Measurements from ENCODE around the gene CDK19.

DNA sequence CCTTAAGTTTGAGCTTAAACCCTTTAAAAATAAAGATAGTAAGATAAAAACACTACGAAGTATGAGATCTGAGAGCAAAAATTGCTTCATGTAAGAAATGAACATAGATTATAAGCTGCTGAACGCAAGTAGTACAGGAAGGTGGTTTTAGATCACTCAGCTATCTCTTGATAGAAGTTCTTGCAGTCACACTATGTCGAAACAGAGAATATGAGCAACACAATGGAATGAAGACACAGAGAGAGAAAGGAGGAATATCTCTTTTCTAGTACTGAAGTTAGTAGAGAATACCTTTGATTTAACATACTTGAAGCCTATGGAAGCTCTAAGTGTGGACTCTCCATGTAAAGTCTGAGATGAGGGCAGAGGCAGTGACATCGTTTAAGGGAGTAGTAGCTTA lies 162.7 kb downstream of the CDK19 start:
- TF ChIP-seq, protein P1, sequence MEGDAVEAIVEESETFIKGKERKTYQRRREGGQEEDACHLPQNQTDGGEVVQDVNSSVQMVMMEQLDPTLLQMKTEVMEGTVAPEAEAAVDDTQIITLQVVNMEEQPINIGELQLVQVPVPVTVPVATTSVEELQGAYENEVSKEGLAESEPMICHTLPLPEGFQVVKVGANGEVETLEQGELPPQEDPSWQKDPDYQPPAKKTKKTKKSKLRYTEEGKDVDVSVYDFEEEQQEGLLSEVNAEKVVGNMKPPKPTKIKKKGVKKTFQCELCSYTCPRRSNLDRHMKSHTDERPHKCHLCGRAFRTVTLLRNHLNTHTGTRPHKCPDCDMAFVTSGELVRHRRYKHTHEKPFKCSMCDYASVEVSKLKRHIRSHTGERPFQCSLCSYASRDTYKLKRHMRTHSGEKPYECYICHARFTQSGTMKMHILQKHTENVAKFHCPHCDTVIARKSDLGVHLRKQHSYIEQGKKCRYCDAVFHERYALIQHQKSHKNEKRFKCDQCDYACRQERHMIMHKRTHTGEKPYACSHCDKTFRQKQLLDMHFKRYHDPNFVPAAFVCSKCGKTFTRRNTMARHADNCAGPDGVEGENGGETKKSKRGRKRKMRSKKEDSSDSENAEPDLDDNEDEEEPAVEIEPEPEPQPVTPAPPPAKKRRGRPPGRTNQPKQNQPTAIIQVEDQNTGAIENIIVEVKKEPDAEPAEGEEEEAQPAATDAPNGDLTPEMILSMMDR (IDR thresholded peaks at IDR 0.05), result no peak
- TF ChIP-seq POLR2A (IDR thresholded peaks at IDR 0.05), result no peak
